Measurements from ENCODE around the gene GPRC5A. TPM values are rescaled to one million over a fixed set of nuclear protein-coding genes. Genes with fewer than 3 reads are reported as not detected.
"Not testable (repeated sequence)": the region's sequence is repeated elsewhere in the genome, so short reads cannot be mapped to it uniquely, and the experiment has no call there.

Gene GPRC5A, protein sequence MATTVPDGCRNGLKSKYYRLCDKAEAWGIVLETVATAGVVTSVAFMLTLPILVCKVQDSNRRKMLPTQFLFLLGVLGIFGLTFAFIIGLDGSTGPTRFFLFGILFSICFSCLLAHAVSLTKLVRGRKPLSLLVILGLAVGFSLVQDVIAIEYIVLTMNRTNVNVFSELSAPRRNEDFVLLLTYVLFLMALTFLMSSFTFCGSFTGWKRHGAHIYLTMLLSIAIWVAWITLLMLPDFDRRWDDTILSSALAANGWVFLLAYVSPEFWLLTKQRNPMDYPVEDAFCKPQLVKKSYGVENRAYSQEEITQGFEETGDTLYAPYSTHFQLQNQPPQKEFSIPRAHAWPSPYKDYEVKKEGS
- 10 to 100 TPM in 1 of 3 donors, 1 to 10 TPM in 2; 6.1 to 19.0 (median 6.6) TPM for polyA plus RNA-seq (ENCODE audit: insufficient read length in 3 of 3)
- long read RNA-seq, donor 1, full-length matches to known transcripts = 1 of 1 reads
- long read RNA-seq, donor 1, partial matches to known transcripts = 0 of 1 reads
- long read RNA-seq, donor 1, other reads (novel, unspliced or antisense) = 0 of 1 reads
- long read RNA-seq, donor 2 = 0 reads
- long read RNA-seq, donor 3, full-length matches to known transcripts = 6 of 6 reads
- long read RNA-seq, donor 3, partial matches to known transcripts = 0 of 6 reads
- long read RNA-seq, donor 3, other reads (novel, unspliced or antisense) = 0 of 6 reads
- long read RNA-seq, donor 4, full-length matches to known transcripts = 2 of 2 reads
- long read RNA-seq, donor 4, partial matches to known transcripts = 0 of 2 reads
- long read RNA-seq, donor 4, other reads (novel, unspliced or antisense) = 0 of 2 reads
- long read RNA-seq, donor 5 = 0 reads
- long read RNA-seq, donor 6, full-length matches to known transcripts = 2 of 2 reads
- long read RNA-seq, donor 6, partial matches to known transcripts = 0 of 2 reads
- long read RNA-seq, donor 6, other reads (novel, unspliced or antisense) = 0 of 2 reads
- long read RNA-seq, donor 7, full-length matches to known transcripts = 1 of 1 reads
- long read RNA-seq, donor 7, partial matches to known transcripts = 0 of 1 reads
- long read RNA-seq, donor 7, other reads (novel, unspliced or antisense) = 0 of 1 reads
- long read RNA-seq, donor 8, full-length matches to known transcripts = 4 of 4 reads
- long read RNA-seq, donor 8, partial matches to known transcripts = 0 of 4 reads
- long read RNA-seq, donor 8, other reads (novel, unspliced or antisense) = 0 of 4 reads
- long read RNA-seq, donor 9, full-length matches to known transcripts = 2 of 2 reads
- long read RNA-seq, donor 9, partial matches to known transcripts = 0 of 2 reads
- long read RNA-seq, donor 9, other reads (novel, unspliced or antisense) = 0 of 2 reads
- long read RNA-seq, donor 10, full-length matches to known transcripts = 4 of 4 reads
- long read RNA-seq, donor 10, partial matches to known transcripts = 0 of 4 reads
- long read RNA-seq, donor 10, other reads (novel, unspliced or antisense) = 0 of 4 reads
- long read RNA-seq, donor 11, full-length matches to known transcripts = 3 of 3 reads
- long read RNA-seq, donor 11, partial matches to known transcripts = 0 of 3 reads
- long read RNA-seq, donor 11, other reads (novel, unspliced or antisense) = 0 of 3 reads
- long read RNA-seq, donor 12 = 0 reads
- long read RNA-seq, donor 13 = 0 reads
- long read RNA-seq, donor 14 = 0 reads
- long read RNA-seq, donor 15 = 0 reads
- long read RNA-seq, donor 16, full-length matches to known transcripts = 4 of 4 reads
- long read RNA-seq, donor 16, partial matches to known transcripts = 0 of 4 reads
- long read RNA-seq, donor 16, other reads (novel, unspliced or antisense) = 0 of 4 reads

DNA sequence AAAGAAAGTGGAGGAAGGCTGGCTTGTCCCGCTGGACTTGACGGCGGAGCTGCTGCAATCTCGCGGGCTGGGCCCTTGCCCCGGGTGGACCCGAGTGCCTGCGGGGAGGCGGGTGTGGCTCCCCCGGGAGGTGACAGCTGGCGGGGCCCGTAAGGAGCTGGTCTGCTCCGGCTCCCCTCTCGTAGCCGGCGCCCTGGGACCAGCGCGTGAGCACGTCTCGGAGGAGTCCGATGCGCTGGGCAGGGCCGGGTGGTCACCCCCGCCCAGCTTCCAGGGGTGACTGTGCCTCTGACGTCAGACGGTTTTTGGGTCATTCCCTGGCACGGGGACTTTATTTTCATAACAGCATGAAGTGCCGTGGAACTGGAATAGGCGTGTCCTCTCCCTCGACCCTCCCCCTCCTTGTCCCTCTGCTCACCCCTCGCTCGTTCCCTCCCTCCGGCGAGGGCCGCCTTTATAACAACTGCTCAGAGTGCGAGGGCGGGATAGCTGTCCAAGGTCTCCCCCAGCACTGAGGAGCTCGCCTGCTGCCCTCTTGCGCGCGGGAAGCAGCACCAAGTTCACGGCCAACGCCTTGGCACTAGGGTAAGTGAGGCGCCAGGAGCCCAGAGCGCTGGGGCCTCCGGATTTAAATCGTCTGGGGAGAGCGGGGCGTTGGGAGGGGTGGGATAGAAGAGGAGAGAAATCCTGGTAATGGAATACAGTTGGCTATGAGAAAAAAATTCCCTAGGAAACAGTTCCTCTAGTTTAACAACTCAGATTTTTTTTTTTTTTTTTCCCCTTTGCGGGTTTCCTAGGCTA is at the start of gene GPRC5A:
Gene GPRC5A (plus strand): TSS at position 483 of the 801 bp plus-strand sequence. CDS start 16,688 bp downstream, outside the sequence.
- peak in 9 of 11 donors; percentile 64 to 84 (median 77) for DNase-seq (ENCODE audit: extremely low read depth in 1 of 11, low read depth in 9 of 11, low spot score in 4 of 11)

DNA sequence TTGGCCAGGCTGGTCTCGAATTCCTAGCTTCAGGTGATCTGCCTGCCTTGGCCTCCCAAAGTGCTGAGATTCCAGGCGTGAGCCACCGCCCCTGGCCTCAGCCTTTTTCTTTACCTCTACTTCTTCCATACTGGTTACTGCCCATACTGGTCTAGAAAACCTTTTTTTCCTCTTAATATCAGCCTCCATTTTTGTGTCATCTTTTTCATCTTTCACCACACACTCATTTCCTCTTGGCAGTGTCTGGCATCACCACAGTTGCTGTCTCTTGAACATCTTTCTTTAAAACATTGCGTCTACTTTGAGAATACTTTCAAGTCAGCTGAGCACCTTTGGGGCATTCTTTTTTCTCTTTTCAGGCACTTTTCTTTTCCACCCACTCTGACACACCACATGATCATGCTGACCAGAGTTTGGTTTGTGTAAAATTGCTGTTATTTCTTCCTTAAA is 45.5 kb upstream of the GPRC5A start:
- DNase-seq (ENCODE audit: extremely low read depth in 1 of 11, low read depth in 9 of 11, low spot score in 4 of 11) = no peak

- not testable (repeated sequence) for DNase-seq (ENCODE audit: extremely low read depth in 1 of 11, low read depth in 9 of 11, low spot score in 4 of 11)
Observed at GRCh38 chr12:12846780-12847179, 44.6 kb upstream of the GPRC5A start.

GRCh38 chr12:12853435-12853834 is 37.9 kb upstream of the GPRC5A start:
- DNase-seq (ENCODE audit: extremely low read depth in 1 of 11, low read depth in 9 of 11, low spot score in 4 of 11) = no peak

- no peak for DNase-seq (ENCODE audit: extremely low read depth in 1 of 11, low read depth in 9 of 11, low spot score in 4 of 11)
Observed at GRCh38 chr12:12859690-12860089, 31.7 kb upstream of the GPRC5A start.

DNA sequence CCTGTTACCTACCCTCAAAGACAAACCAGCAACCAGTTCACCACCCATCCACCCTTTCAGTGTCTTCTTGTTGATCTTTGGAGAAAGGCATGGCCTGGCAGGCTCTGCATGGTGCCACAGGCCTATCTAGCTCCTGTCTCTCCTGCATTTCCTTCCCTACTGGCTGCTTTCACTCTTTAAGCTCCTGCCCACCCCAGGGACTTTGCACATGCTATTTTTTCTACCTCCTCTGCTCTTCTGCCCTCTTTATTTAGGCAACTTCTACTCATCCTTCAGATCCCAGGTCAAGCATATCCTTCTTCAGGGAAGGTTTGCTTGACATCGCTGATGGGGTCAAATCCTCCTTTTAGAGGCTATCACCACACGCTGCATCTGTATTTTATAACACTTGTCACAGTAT is 27.1 kb upstream of the GPRC5A start:
- DNase-seq (ENCODE audit: extremely low read depth in 1 of 11, low read depth in 9 of 11, low spot score in 4 of 11) = no peak

- DNase-seq (ENCODE audit: extremely low read depth in 1 of 11, low read depth in 9 of 11, low spot score in 4 of 11) = no peak
Observed at GRCh38 chr12:12868477-12869235, 22.7 kb upstream of the GPRC5A start.

DNA sequence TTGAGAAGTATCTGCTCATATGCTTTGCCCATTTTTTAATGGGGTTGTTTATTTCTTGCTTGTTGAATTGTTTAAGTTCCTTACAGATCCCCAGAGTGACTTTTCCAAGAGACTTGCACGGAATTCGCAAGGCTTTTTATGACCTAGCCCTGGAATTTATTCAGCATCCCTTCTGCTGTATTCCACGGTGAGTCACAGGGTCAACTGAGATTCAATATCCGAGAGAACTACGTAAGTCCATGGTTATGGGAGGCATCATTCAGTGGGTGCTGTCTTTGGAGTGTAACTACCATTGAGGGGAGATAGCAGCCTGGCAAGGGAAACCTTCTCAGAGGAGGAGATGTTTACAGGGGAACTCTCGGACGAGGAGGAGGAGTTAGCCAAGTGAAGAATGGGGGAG is 20.9 kb upstream of the GPRC5A start:
- DNase-seq (ENCODE audit: extremely low read depth in 1 of 11, low read depth in 9 of 11, low spot score in 4 of 11) = no peak

- no peak for DNase-seq (ENCODE audit: extremely low read depth in 1 of 11, low read depth in 9 of 11, low spot score in 4 of 11)
Observed at GRCh38 chr12:12871587-12872138, 19.7 kb upstream of the GPRC5A start.

- peak in 2 of 11 donors; percentile 43 to 49 for DNase-seq (ENCODE audit: extremely low read depth in 1 of 11, low read depth in 9 of 11, low spot score in 4 of 11)
Observed at GRCh38 chr12:12872139-12872933, 19.0 kb upstream of the GPRC5A start.

- no peak for DNase-seq (ENCODE audit: extremely low read depth in 1 of 11, low read depth in 9 of 11, low spot score in 4 of 11)
Observed at GRCh38 chr12:12872934-12873275, 18.5 kb upstream of the GPRC5A start.

DNA sequence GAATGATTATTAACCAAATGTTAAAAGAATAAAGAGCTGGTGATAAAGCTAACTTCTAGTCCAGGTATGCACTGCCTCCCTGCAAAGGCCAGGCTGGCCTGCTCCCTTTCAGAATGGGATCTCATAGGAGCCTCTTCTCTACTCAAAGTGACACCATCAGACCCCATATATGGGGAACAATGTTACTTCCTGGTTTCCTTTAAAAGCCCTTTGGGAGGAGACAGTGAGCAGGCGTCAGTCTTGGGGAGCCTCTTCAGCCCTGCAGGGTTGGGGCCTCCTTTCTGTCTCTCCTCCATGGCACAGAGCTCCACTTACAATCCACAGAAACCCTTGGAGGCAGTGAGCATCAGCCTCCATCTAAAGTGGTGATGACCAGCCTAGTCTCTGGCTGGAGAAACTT is 17.3 kb upstream of the GPRC5A start:
- DNase-seq (ENCODE audit: extremely low read depth in 1 of 11, low read depth in 9 of 11, low spot score in 4 of 11) = no peak

DNA sequence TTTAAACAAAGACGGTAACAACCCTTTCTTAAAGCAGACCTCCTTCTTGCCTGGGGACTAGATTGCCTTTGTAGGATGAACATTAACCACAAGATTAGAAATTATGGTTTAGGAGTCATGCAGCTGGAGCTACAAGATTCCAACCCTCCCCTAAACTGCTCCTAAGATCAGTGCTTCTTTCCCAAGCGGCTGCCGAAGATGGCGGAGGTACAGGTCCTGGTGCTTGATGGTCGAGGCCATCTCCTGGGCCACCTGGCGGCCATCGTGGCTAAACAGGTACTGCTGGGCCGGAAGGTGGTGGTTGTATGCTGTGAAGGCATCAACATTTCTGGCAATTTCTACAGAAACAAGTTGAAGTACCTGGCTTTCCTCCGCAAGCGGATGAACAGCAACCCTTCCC is 16.1 kb upstream of the GPRC5A start:
- DNase-seq (ENCODE audit: extremely low read depth in 1 of 11, low read depth in 9 of 11, low spot score in 4 of 11) = not testable (repeated sequence)

- DNase-seq (ENCODE audit: extremely low read depth in 1 of 11, low read depth in 9 of 11, low spot score in 4 of 11) = no peak
Observed at GRCh38 chr12:12877153-12877768, 14.1 kb upstream of the GPRC5A start.

DNA sequence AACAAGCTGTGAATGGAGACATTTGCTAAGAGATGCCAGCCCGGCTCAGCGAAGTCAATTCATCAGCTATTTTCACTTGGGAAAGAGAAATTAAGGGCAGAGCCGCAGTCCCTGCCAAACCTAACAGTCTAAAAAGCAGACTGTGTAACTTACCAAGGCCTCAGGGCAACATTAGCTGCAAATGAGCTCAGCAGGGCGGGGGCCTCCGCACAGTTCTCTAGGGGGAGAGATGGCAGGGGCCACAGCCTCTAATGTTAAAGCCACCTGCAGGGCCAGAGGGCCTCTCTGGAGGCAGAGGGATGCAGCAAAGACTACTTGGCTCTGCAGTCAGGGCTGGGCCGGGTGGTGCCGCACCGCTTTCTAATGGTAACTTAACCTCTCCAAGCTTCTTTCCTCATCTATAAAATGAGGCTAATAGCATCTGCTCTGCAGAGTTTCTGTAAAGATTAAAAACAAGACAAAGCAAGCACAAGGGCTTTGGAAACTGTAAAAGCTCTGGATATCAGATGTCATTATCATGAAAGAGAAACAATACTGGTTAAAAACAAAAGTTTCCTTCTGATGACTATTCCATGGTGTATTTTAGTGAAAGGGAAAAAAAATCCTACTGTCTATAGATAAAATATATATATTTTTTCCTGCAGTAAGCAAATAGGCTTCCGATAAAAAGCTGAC is 13.4 kb upstream of the GPRC5A start:
- DNase-seq (ENCODE audit: extremely low read depth in 1 of 11, low read depth in 9 of 11, low spot score in 4 of 11) = no peak
